Measurements from ENCODE around the gene HMGCLL1. TPM values are rescaled to one million over a fixed set of nuclear protein-coding genes. Genes with fewer than 3 reads are reported as not detected.

Gene HMGCLL1
- total RNA-seq, 1 experiment from 2014 or later = 0.11 TPM

GRCh38 chr6:55474382-55474781 lies 104.6 kb downstream of the HMGCLL1 start:
- Mint-ChIP-seq H3K36me3 (peaks cover 9% of the 10 kb centered on the region), H3K4me1 (peaks cover 14% of the 10 kb centered on the region), H3K27me3 (ENCODE audit: low read depth) (no peaks in the 10 kb centered on the region), H3K4me3 (no peak overlapping the region), H3K9me3 (peaks cover 11% of the 10 kb centered on the region), H3K27ac (peak overlapping the region; percentile 71)
- no peak for TF ChIP-seq ZNF121 (CRISPR knock-in tag; IDR thresholded peaks at IDR 0.05)
- TF ChIP-seq ZNF281 (CRISPR knock-in tag; IDR thresholded peaks at IDR 0.05) = no peak
- no peak for TF ChIP-seq CREM (CRISPR knock-in tag; IDR thresholded peaks at IDR 0.05)
- TF ChIP-seq RELA (CRISPR knock-in tag; IDR thresholded peaks at IDR 0.05; ENCODE audit: borderline replicate concordance) = no peak
- ATAC-seq = no peak
- ChIA-PET POLR2A (no interaction called here), CTCF (no interaction called here)
- no peak for DNase-seq (ENCODE audit: low spot score)

- TF ChIP-seq NFYB (CRISPR knock-in tag; conservative IDR thresholded peaks at IDR 0.05; ENCODE audit: low read depth) = no peak
- TF ChIP-seq USF1 (CRISPR knock-in tag; IDR thresholded peaks at IDR 0.05) = no peak
- TF ChIP-seq AFF4 (CRISPR knock-in tag; IDR thresholded peaks at IDR 0.05; ENCODE audit: borderline replicate concordance) = no peak
- no peak for TF ChIP-seq E2F4 (CRISPR knock-in tag; IDR thresholded peaks at IDR 0.05; ENCODE audit: borderline replicate concordance, low read depth)
- TF ChIP-seq FOXJ3 (CRISPR knock-in tag; IDR thresholded peaks at IDR 0.05; ENCODE audit: borderline replicate concordance) = no peak
- TF ChIP-seq ETV6 (CRISPR knock-in tag; IDR thresholded peaks at IDR 0.05) = no peak
- TF ChIP-seq ZNF317 (CRISPR knock-in tag; IDR thresholded peaks at IDR 0.05; ENCODE audit: borderline replicate concordance, low read depth) = no peak
- TF ChIP-seq IRF2 (CRISPR knock-in tag; IDR thresholded peaks at IDR 0.05; ENCODE audit: borderline replicate concordance, low read depth) = no peak
- TF ChIP-seq SOX15 (CRISPR knock-in tag; IDR thresholded peaks at IDR 0.05) = no peak
- no peak for TF ChIP-seq CBFB (CRISPR knock-in tag; IDR thresholded peaks at IDR 0.05; ENCODE audit: low read depth)
- no peak for TF ChIP-seq PRDM15 (CRISPR knock-in tag; IDR thresholded peaks at IDR 0.05)
- TF ChIP-seq GRHL2 (CRISPR knock-in tag; IDR thresholded peaks at IDR 0.05; ENCODE audit: insufficient replicate concordance, severe bottlenecking) = no peak
- TF ChIP-seq E2F5 (CRISPR knock-in tag; IDR thresholded peaks at IDR 0.05) = no peak
- no peak for TF ChIP-seq CREB1 (CRISPR knock-in tag; IDR thresholded peaks at IDR 0.05)
- Mint-ChIP-seq H3K27ac (no peak overlapping the region), H3K4me1 (peaks cover 14% of the 10 kb centered on the region), H3K4me3 (no peak overlapping the region), H3K27me3 (ENCODE audit: low read depth) (no peaks in the 10 kb centered on the region), H3K36me3 (peaks cover 9% of the 10 kb centered on the region), H3K9me3 (peaks cover 11% of the 10 kb centered on the region)
- ATAC-seq = no peak
- ChIA-PET CTCF (no interaction called here), POLR2A (no interaction called here)
- no peak for DNase-seq (ENCODE audit: low spot score)
Observed at GRCh38 chr6:55473722-55474121, 105.3 kb downstream of the HMGCLL1 start.

Measured in WTC11 (cell line).